Uterus (tissue), 4 donors: ENCODE data around the gene ZNF750. TPM values are rescaled to one million over a fixed set of nuclear protein-coding genes. Genes with fewer than 3 reads are reported as not detected.

Source experiments
- DNase-seq, 2 donors: peaks; one replicate each; pipeline ENCODE4 v3.0.0-alpha.2; 2019 to 2020
- H3K27ac ChIP-seq, 2 donors: fragments of 200-600 bp; sonication (generic); 1 replicate in 1 of 2; 2 replicates in 1 of 2; pipeline ENCODE4 v1.5.1; 2016 to 2018
- H3K27me3 ChIP-seq, 2 donors: fragments of 200-600 bp; sonication (generic); one replicate each; pipeline ENCODE4 v1.5.1; 2018 to 2019; ENCODE audit warnings: control low read depth in 1 of 2
- H3K36me3 ChIP-seq, 2 donors: fragments of 200-600 bp; sonication (generic); one replicate each; pipeline ENCODE4 v1.5.1; 2019; ENCODE audit warnings: control low read depth in 1 of 2
- H3K4me1 ChIP-seq, 2 donors: fragments of 200-600 bp; sonication (generic); one replicate each; pipeline ENCODE4 v1.5.1; 2018 to 2019; ENCODE audit warnings: control low read depth in 1 of 2
- H3K4me3 ChIP-seq, 2 donors: fragments of 200-600 bp; sonication (generic); 1 replicate in 1 of 2; 2 replicates in 1 of 2; pipeline ENCODE4 v1.5.1; 2018 to 2019; ENCODE audit warnings: mild to moderate bottlenecking in 1 of 2
- H3K9me3 ChIP-seq, 2 donors: fragments of 200-600 bp; sonication (generic); one replicate each; pipeline ENCODE4 v1.5.1; 2019; ENCODE audit warnings: control low read depth in 1 of 2
- CTCF ChIP-seq, 4 experiments: fragments of 200-600 bp in 2 of 4; fragments of 450-650 bp in 2 of 4; sonication (generic) in 2 of 4; IDR thresholded peaks; one replicate each; pipeline ENCODE4 v1.5.1; 2016 to 2019; ENCODE audit warnings: antibody characterized with exemption in 4 of 4, mild to moderate bottlenecking in 2 of 4, moderate library complexity in 1 of 4
- POLR2A ChIP-seq, 2 donors: fragments of 450-650 bp; IDR thresholded peaks; one replicate each; pipeline ENCODE4 v1.6.1; 2016; ENCODE audit warnings: antibody characterized with exemption in 2 of 2, mild to moderate bottlenecking in 1 of 2, moderate library complexity in 1 of 2
- intact Hi-C: fragments of 100-400 bp; cut with DNase I; formaldehyde crosslinking; loops from one replicate; pipeline ENCODE4 v1.15.1; 2023; ENCODE audit warnings: low total_unique reads
- total RNA-seq, 4 donors: library from RNA; depleted of rRNA in 3 of 4; stranded (reverse); fragments of >200 nt in 3 of 4; gene quantifications; one replicate each; pipeline versions ENCODE4 v1.1.0 to v1.2.4, GENCODE V29; 2014 to 2023
- donor health status: DM: yes; HTN: yes; CAD: no.

The ZNF750 gene
- total RNA-seq, 4 donors from 2014 or later = under 0.01 to 0.07 TPM; not detected in 2

DNA sequence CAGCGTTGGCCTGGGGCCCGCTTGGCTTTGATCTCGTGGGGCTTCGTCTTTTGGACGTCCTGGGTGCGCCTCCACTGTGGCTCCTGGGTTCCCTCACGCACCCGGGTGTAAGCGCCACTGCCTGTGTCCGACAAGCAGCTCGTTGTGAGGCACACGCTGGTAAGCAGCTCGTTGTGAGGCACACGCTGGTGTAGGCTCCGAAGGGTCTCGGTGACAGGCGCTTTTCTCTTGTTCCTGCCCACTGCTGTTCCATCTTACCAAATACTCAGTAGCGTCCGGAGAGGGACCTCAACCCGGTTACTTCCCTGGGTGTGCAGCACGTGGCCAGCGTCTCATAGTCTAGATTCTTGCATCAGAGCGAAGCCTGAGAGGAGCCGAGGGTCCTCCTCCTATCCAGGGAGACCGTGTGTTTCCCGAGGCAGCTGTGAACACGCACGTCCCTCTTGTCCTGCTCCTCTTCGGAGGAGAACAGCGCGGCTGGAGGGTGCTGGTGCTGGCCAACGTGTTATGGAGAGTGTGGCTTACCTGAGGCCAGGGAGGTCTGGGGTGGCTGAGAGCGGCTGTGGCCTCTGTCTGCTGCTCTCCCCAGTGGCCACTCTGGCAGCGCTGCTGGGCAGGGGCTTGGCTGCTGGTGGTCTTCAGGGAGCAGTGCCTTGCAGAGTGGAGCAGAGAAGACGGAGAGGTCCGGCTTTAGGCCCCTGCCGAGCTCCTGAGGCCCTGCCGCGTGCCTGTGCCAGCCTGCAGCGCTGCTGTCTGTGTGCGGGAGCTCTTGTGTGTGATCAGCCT lies 32.1 kb upstream of the ZNF750 start:
- DNase-seq = no peak
- intact Hi-C loops = no loop called here
- Histone ChIP-seq H3K36me3 (no peaks in the 10 kb centered on the region), H3K4me1 (peaks cover 0 to 2% of the 10 kb centered on the region in 2 donors), H3K27me3 (no peaks in the 10 kb centered on the region), H3K4me3 (no peak overlapping the region), H3K9me3 (no peaks in the 10 kb centered on the region), H3K27ac (no peak overlapping the region)
- TF ChIP-seq POLR2A (IDR thresholded peaks at IDR 0.05) (no peak), CTCF (IDR thresholded peaks at IDR 0.05) (no peak)

GRCh38 chr17:82871056-82871775 lies 31.4 kb upstream of the ZNF750 start:
- intact Hi-C loops = no loop called here
- TF ChIP-seq CTCF (IDR thresholded peaks at IDR 0.05) (no peak), POLR2A (IDR thresholded peaks at IDR 0.05) (no peak)
- H3K4me3 ChIP-seq = no peak overlapping the region

DNA sequence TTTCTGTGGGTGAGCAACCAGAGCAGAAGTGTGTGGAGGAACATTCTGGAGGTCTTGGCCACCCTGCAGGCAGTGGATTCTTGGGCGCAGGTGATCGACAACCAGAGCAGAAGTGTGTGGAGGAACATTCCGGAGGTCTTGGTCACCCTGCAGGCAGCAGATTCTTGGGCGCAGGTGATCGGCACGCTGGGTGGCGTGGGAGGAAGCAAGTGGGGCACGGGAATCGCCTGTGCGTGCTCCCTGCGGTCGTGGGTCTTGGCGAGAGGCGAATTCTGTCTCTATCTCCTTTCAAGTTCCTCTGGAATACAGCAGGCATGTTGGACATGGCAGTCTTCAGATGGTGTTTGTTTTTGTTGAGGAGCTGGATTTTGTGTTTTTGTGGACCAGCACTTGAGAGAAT lies 30.7 kb upstream of the ZNF750 start:
- intact Hi-C loops = no loop called here
- Histone ChIP-seq H3K27ac (no peak overlapping the region), H3K36me3 (no peaks in the 10 kb centered on the region), H3K4me1 (no peaks in the 10 kb centered on the region), H3K9me3 (no peaks in the 10 kb centered on the region), H3K27me3 (no peaks in the 10 kb centered on the region), H3K4me3 (no peak overlapping the region)
- no peak for DNase-seq
- TF ChIP-seq POLR2A (IDR thresholded peaks at IDR 0.05) (no peak), CTCF (IDR thresholded peaks at IDR 0.05) (no peak)

More at GRCh38 chr17:82871056-82871775, 31.4 kb upstream of the ZNF750 start:
- Histone ChIP-seq H3K27ac (no peak overlapping the region), H3K4me1 (no peaks in the 10 kb centered on the region), H3K27me3 (no peaks in the 10 kb centered on the region), H3K36me3 (no peaks in the 10 kb centered on the region), H3K9me3 (no peaks in the 10 kb centered on the region)
- no peak for DNase-seq

DNA sequence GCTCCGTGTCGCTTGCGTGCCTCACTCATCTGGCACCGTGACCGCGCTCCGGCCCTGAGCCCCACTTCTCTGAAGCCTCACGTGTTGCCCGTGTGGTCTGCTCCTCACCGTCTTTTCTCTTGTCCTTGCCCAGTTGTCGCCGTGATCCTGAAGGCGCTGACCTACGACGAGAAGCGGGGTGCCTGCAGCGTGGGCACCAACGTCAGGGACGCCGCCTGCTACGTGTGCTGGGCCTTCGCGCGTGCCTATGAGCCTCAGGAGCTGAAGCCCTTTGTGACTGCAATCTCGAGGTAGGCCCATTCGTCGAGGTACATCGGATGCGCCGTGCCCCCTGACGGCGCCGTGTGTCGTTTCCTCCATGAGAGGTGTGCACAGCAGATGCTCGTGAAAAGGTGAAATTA lies 30.3 kb upstream of the ZNF750 start:
- Histone ChIP-seq H3K27ac (no peak overlapping the region), H3K4me1 (no peaks in the 10 kb centered on the region), H3K9me3 (no peaks in the 10 kb centered on the region), H3K27me3 (no peaks in the 10 kb centered on the region), H3K4me3 (no peak overlapping the region), H3K36me3 (no peaks in the 10 kb centered on the region)
- intact Hi-C loops = no loop called here
- no peak for DNase-seq
- TF ChIP-seq POLR2A (IDR thresholded peaks at IDR 0.05) = no peak
- TF ChIP-seq CTCF (IDR thresholded peaks at IDR 0.05) = no peak

DNA sequence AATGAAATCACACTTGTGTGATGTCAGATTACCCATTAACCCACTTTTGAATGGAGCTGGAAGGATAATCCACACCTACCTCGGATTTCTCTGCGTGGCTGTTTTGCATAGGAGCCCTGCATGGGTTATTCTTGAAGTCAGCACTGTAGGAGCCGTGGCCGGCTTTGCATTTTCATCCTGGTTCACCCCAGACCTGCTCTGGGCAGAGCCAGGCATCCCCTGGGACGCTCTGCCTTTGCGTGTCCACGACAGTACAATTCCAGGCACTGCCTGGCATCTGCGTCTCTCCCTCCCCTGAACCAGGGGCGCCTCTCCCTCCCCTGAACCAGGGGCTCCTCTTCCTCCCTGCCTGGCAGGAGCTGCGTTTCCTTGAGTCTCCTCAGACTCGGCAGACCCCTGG lies 29.7 kb upstream of the ZNF750 start:
- Histone ChIP-seq H3K4me1 (peaks cover 0 to 2% of the 10 kb centered on the region in 2 donors), H3K36me3 (no peaks in the 10 kb centered on the region), H3K27ac (no peak overlapping the region), H3K27me3 (no peaks in the 10 kb centered on the region), H3K4me3 (no peak overlapping the region), H3K9me3 (no peaks in the 10 kb centered on the region)
- DNase-seq = no peak
- no peak for TF ChIP-seq POLR2A (IDR thresholded peaks at IDR 0.05)
- TF ChIP-seq CTCF (IDR thresholded peaks at IDR 0.05) = no peak
- intact Hi-C loops = no loop called here
